ENCODE data around the gene EPHB2. TPM values are rescaled to one million over a fixed set of nuclear protein-coding genes. Genes with fewer than 3 reads are reported as not detected.

EPHB2 gene
- total RNA-seq, 1 donor from 2014 or later = 60.3 TPM

DNA sequence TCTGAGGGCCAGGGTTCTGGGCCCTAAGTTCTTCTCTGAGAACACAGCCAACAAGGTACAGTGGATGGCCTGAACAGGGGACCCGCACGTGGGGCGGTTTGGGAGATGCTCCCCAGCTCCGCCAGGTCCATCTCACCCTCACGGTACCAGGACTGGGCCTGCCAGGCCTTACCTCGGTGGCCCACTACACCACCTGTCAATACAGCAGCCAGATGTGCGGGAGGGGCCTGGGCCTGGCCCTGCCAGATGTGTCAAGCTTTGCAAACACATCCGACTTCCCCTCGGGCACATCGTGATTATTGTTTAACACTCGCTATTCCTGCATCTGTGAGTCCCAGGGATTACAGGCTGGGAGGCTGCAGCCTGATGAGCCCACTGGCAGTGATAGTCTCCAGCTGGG is 139.6 kb downstream of the EPHB2 start:
- Mint-ChIP-seq H3K27ac (ENCODE audit: unreplicated experiment) (no peak overlapping the region), H3K4me3 (no peak overlapping the region), H3K36me3 (ENCODE audit: low read depth) (no peaks in the 10 kb centered on the region), H3K27me3 (ENCODE audit: low read depth) (no peaks in the 10 kb centered on the region), H3K4me1 (peaks cover 40% of the 10 kb centered on the region), H3K9me3 (no peaks in the 10 kb centered on the region)
- TF ChIP-seq, protein P1, sequence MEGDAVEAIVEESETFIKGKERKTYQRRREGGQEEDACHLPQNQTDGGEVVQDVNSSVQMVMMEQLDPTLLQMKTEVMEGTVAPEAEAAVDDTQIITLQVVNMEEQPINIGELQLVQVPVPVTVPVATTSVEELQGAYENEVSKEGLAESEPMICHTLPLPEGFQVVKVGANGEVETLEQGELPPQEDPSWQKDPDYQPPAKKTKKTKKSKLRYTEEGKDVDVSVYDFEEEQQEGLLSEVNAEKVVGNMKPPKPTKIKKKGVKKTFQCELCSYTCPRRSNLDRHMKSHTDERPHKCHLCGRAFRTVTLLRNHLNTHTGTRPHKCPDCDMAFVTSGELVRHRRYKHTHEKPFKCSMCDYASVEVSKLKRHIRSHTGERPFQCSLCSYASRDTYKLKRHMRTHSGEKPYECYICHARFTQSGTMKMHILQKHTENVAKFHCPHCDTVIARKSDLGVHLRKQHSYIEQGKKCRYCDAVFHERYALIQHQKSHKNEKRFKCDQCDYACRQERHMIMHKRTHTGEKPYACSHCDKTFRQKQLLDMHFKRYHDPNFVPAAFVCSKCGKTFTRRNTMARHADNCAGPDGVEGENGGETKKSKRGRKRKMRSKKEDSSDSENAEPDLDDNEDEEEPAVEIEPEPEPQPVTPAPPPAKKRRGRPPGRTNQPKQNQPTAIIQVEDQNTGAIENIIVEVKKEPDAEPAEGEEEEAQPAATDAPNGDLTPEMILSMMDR (conservative IDR thresholded peaks at IDR 0.05) = no peak
- DNase-seq (ENCODE audit: low read depth, low spot score) = no peak

DNA sequence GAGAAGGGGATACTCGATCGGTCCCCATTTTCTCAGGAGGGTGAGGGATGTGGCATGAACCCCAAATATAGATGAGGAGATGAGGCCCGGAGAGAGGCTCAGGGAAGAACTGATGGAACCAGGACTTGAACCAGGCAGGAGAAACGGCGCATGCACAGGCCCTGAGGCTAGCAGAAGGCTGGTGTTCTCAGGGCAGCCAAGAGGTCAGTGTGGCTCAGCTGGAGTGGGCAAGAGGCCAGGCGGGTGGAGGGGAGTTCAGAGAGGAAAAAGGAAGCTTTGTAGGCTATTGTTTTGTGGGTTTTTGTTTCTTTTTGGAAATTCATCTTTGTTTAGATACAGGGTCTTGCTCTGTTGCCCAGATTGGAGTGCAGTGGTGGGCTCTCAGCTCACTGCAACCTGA is 140.0 kb downstream of the EPHB2 start:
- TF ChIP-seq, protein P1 (conservative IDR thresholded peaks at IDR 0.05) = no peak
- Mint-ChIP-seq H3K4me1 (peaks cover 36% of the 10 kb centered on the region), H3K9me3 (no peaks in the 10 kb centered on the region), H3K4me3 (no peak overlapping the region), H3K36me3 (ENCODE audit: low read depth) (no peaks in the 10 kb centered on the region), H3K27ac (ENCODE audit: unreplicated experiment) (no peak overlapping the region), H3K27me3 (ENCODE audit: low read depth) (no peaks in the 10 kb centered on the region)
- DNase-seq (ENCODE audit: low read depth, low spot score) = no peak

DNA sequence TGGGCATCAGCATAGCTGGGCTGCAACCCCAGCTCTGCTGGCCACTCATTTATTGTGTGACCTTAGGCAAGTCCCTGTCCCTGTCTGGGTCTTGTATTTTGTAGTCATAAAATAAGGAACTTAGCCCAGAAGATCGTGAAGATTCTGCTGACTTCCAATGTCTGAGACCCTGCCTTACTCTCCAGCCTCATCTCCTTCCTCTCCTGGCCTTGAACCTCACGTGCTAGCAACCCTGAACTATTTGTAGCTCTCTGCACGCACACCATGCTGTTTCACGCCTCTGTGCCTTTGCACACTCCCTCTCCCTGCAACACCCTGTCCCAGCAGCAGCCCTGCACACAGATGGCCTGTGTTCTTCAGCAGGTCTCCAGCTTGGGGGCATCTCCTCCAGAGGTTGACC is 140.9 kb downstream of the EPHB2 start:
- H3K27me3 Mint-ChIP-seq (ENCODE audit: low read depth) = no peaks in the 10 kb centered on the region
- peaks cover 32% of the 10 kb centered on the region for H3K4me1 Mint-ChIP-seq
- no peak overlapping the region for H3K27ac Mint-ChIP-seq (ENCODE audit: unreplicated experiment)
- no peaks in the 10 kb centered on the region for H3K36me3 Mint-ChIP-seq (ENCODE audit: low read depth)
- no peaks in the 10 kb centered on the region for H3K9me3 Mint-ChIP-seq
- no peak for DNase-seq (ENCODE audit: low read depth, low spot score)
- TF ChIP-seq, protein P1 (conservative IDR thresholded peaks at IDR 0.05) = no peak
- H3K4me3 Mint-ChIP-seq = no peak overlapping the region

DNA sequence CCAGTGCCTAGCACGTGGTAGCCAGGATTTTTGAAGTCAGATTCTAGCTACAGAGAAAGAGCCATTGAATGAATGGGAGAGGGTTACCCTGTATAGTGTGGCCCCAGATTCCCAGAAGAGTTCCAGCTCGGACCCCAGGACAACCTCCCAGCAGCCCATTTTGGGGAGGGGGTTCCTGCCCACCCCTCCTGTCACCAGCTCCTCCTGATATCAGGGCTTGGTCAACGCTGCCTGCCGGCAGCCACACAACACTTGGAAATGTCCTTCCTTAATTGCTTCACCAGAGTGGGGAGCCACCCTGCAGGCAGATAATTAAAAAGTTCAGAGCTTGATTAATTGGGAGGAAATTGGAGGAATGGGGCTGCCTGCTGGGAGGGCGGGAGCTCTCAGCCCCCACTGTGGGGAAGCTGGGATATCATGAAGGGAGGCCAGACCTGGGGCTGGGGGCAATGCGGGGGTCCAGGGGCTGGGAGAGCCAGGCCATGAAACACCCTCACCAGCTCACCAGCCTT is 141.6 kb downstream of the EPHB2 start:
- no peaks in the 10 kb centered on the region for H3K27me3 Mint-ChIP-seq (ENCODE audit: low read depth)
- H3K36me3 Mint-ChIP-seq (ENCODE audit: low read depth) = no peaks in the 10 kb centered on the region
- H3K9me3 Mint-ChIP-seq = no peaks in the 10 kb centered on the region
- TF ChIP-seq, protein P1 (conservative IDR thresholded peaks at IDR 0.05) = no peak
- peaks cover 26% of the 10 kb centered on the region for H3K4me1 Mint-ChIP-seq
- DNase-seq (ENCODE audit: low read depth, low spot score) = no peak
- H3K27ac Mint-ChIP-seq (ENCODE audit: unreplicated experiment) = no peak overlapping the region
- no peak overlapping the region for H3K4me3 Mint-ChIP-seq

DNA sequence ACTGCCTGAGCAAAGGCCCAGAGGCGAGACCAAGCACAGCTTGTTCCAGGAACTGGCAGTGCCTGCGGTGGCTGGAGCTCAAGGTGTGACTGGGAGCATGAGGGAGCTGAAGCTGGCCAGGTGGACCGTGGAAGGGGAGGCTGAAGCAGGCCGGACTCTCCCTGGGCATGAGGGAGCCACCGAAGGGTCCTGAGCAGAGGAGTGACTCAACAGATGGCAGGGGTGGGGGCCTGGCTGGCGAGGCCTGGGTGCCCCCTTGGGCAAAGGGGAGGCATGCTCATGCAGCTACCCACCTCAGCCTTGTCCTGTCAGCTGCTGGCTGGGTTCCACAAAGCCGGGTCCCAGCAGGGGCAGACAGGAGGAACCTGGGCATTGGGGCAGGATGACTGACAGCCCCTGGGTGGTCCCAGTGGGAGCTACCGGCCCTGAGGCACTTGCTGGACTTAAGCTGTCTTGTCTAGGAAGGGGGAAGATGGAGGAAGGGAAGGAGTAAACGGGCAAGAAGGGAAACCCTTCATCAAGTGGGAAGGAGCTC is 143.1 kb downstream of the EPHB2 start:
- no peak overlapping the region for H3K27ac Mint-ChIP-seq (ENCODE audit: unreplicated experiment)
- H3K4me1 Mint-ChIP-seq = peaks cover 24% of the 10 kb centered on the region
- H3K9me3 Mint-ChIP-seq = no peaks in the 10 kb centered on the region
- no peak overlapping the region for H3K4me3 Mint-ChIP-seq
- no peaks in the 10 kb centered on the region for H3K36me3 Mint-ChIP-seq (ENCODE audit: low read depth)
- TF ChIP-seq, protein P1 (conservative IDR thresholded peaks at IDR 0.05) = no peak
- DNase-seq (ENCODE audit: low read depth, low spot score) = no peak
- H3K27me3 Mint-ChIP-seq (ENCODE audit: low read depth) = no peaks in the 10 kb centered on the region
